Fibroblast of lung (primary cell): ENCODE data around the gene CHAT.

Experiments
- EZH2 ChIP-seq: IDR thresholded peaks from 2 replicates; pipeline ENCODE4 v1.5.1; 2012; ENCODE audit warnings: low read length, control low read depth, mild to moderate bottlenecking; ENCODE audit errors: missing control alignments
- TF ChIP-seq, protein P1 (sequence below), 2 donors: IDR thresholded peaks in 1 of 2; conservative IDR thresholded peaks in 1 of 2; 1 replicate in 1 of 2; 2 replicates in 1 of 2; pipeline ENCODE4 v1.5.1; 2011 to 2012; ENCODE audit warnings: low read length in 2 of 2, control low read depth in 1 of 2, inconsistent platforms in 1 of 2, low read depth in 1 of 2, mild to moderate bottlenecking in 1 of 2

DNA sequence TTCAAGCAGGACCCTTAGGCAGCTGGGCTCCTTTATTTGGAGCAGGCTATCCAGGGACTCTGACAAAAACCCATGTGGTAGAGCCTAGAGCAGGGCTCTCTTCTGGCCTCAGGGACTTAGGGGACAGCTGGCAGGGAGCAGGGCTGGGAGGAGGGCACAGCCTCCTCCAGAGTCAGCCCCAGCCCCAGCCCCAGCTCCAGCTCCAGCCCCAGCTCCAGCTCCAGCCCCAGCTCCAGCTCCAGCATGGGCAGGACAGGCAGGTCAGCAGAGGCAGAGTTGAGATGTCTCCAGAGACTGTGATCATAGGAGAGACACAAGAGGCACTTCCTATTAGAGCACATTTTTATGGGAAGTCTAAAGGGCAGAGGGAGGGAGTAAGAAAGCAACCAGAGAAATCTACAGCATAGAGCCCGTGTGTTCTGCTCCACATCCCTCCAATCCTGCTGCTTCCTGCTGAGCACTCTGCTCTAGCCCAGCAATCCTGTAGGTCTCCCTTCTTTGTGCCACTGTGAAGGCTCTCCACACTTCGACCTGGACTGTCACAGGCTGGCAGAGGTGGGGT, 52.3 kb downstream of the CHAT start:
- TF ChIP-seq, protein P1, sequence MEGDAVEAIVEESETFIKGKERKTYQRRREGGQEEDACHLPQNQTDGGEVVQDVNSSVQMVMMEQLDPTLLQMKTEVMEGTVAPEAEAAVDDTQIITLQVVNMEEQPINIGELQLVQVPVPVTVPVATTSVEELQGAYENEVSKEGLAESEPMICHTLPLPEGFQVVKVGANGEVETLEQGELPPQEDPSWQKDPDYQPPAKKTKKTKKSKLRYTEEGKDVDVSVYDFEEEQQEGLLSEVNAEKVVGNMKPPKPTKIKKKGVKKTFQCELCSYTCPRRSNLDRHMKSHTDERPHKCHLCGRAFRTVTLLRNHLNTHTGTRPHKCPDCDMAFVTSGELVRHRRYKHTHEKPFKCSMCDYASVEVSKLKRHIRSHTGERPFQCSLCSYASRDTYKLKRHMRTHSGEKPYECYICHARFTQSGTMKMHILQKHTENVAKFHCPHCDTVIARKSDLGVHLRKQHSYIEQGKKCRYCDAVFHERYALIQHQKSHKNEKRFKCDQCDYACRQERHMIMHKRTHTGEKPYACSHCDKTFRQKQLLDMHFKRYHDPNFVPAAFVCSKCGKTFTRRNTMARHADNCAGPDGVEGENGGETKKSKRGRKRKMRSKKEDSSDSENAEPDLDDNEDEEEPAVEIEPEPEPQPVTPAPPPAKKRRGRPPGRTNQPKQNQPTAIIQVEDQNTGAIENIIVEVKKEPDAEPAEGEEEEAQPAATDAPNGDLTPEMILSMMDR (conservative IDR thresholded peaks at IDR 0.05 in 1 of 2, IDR thresholded peaks at IDR 0.05 in 1 of 2; ENCODE audit: low read depth in 1 of 2, low read length in 2 of 2): no peak
- no peak for TF ChIP-seq EZH2
